Vagina (tissue), 2 donors: Measurements from ENCODE around the gene ADARB1.

Experiments used
- CTCF ChIP-seq, 3 experiments: fragments of 450-650 bp in 2 of 3; fragments of 200-600 bp in 1 of 3; sonication (generic) in 1 of 3; IDR thresholded peaks; one replicate each; pipeline ENCODE4 v1.5.1; 2017 to 2019; ENCODE audit warnings: antibody characterized with exemption in 3 of 3, mild to moderate bottlenecking in 2 of 3, moderate library complexity in 2 of 3
- POLR2AphosphoS5 ChIP-seq, 2 donors: sonication (generic); formaldehyde crosslinking; IDR thresholded peaks; one replicate each; pipeline ENCODE4 v1.9.0; 2017; ENCODE audit warnings: antibody characterized with exemption in 2 of 2, mild to moderate bottlenecking in 2 of 2, low read depth in 1 of 2; ENCODE audit not compliant: insufficient read depth in 1 of 2

- no peak for TF ChIP-seq CTCF (IDR thresholded peaks at IDR 0.05)
- no peak for TF ChIP-seq POLR2AphosphoS5 (IDR thresholded peaks at IDR 0.05; ENCODE audit: insufficient read depth in 1 of 2, low read depth in 1 of 2)
These were observed at the start of gene ADARB1 for GRCh38 chr21:45074048-45074817.
